H9 (cell line): ENCODE results near the gene ASTN2. TPM values are rescaled to one million over a fixed set of nuclear protein-coding genes. Genes with fewer than 3 reads are reported as not detected.

ENCODE experiments used
- DNase-seq: peaks from one replicate; pipeline ENCODE4 v3.0.0-alpha.2; 2017
- H2AFZ ChIP-seq: one replicate; pipeline ENCODE4 v1.6.1; 2013; ENCODE audit warnings: mild to moderate bottlenecking, low read length, control low read depth, moderate library complexity
- H2AK5ac ChIP-seq: 2 replicates; pipeline ENCODE4 v1.6.1; 2013; ENCODE audit warnings: low read length, control low read depth, mixed read lengths; ENCODE audit not compliant: insufficient read length
- H2BK120ac ChIP-seq: one replicate; pipeline ENCODE4 v1.6.1; 2013; ENCODE audit warnings: low read depth, mild to moderate bottlenecking, low read length, control low read depth, inconsistent platforms; ENCODE audit not compliant: poor library complexity, severe bottlenecking
- H2BK12ac ChIP-seq: 2 replicates; pipeline ENCODE4 v1.6.1; 2013; ENCODE audit warnings: low read length, control low read depth, mixed read lengths, low read depth; ENCODE audit not compliant: insufficient read length
- H2BK15ac ChIP-seq: 2 replicates; pipeline ENCODE4 v1.6.1; 2013; ENCODE audit warnings: low read depth, low read length, control low read depth
- H2BK20ac ChIP-seq: one replicate; pipeline ENCODE4 v1.6.1; 2013; ENCODE audit warnings: low read depth, mild to moderate bottlenecking, low read length, control low read depth, inconsistent platforms; ENCODE audit not compliant: poor library complexity, severe bottlenecking
- H2BK5ac ChIP-seq: 2 replicates; pipeline ENCODE4 v1.6.1; 2013; ENCODE audit warnings: low read length, control low read depth, mixed read lengths; ENCODE audit not compliant: insufficient read length
- H3K14ac ChIP-seq: 2 replicates; pipeline ENCODE4 v1.6.1; 2013; ENCODE audit warnings: low read length, control low read depth; ENCODE audit not compliant: insufficient read depth
- H3K18ac ChIP-seq: 2 replicates; pipeline ENCODE4 v1.6.1; 2013; ENCODE audit warnings: low read depth, mild to moderate bottlenecking, mixed read lengths, low read length, control low read depth; ENCODE audit not compliant: insufficient read length
- H3K23ac ChIP-seq: 2 replicates; pipeline ENCODE4 v1.6.1; 2013; ENCODE audit warnings: low read length, control low read depth, mixed read lengths, low read depth; ENCODE audit not compliant: insufficient read length
- H3K23me2 ChIP-seq: 2 replicates; pipeline ENCODE4 v1.6.1; 2013; ENCODE audit warnings: low read depth, mild to moderate bottlenecking, mixed read lengths, low read length, control low read depth; ENCODE audit not compliant: insufficient read length, poor library complexity, severe bottlenecking
- H3K27ac ChIP-seq: 2 replicates; pipeline ENCODE4 v1.5.1; 2013; ENCODE audit warnings: low read length, control low read depth, mixed read lengths, low read depth; ENCODE audit not compliant: insufficient read length
- H3K27me3 ChIP-seq: 2 replicates; pipeline ENCODE4 v1.6.1; 2013; ENCODE audit warnings: low read length, control low read depth, inconsistent platforms; ENCODE audit not compliant: insufficient read depth
- H3K4ac ChIP-seq: 2 replicates; pipeline ENCODE4 v1.6.1; 2013; ENCODE audit warnings: low read depth, mild to moderate bottlenecking, control low read depth, inconsistent platforms, low read length, moderate library complexity
- H3K4me1 ChIP-seq: 2 replicates; pipeline ENCODE4 v1.6.1; 2013; ENCODE audit warnings: low read length, control low read depth, inconsistent platforms; ENCODE audit not compliant: insufficient read depth
- H3K4me2 ChIP-seq: 2 replicates; pipeline ENCODE4 v1.6.1; 2013; ENCODE audit warnings: low read length, control low read depth, mixed read lengths; ENCODE audit not compliant: insufficient read length, insufficient read depth
- H3K56ac ChIP-seq: 2 replicates; pipeline ENCODE4 v1.6.1; 2013; ENCODE audit warnings: low read depth, mild to moderate bottlenecking, mixed read lengths, low read length, control low read depth; ENCODE audit not compliant: insufficient read length
- H3K79me1 ChIP-seq: 2 replicates; pipeline ENCODE4 v1.6.1; 2013; ENCODE audit warnings: low read depth, mild to moderate bottlenecking, moderate library complexity, low read length, control low read depth, inconsistent platforms; ENCODE audit not compliant: insufficient read depth, poor library complexity, severe bottlenecking
- H3K79me2 ChIP-seq: 2 replicates; pipeline ENCODE4 v1.6.1; 2013; ENCODE audit warnings: low read length, control low read depth, inconsistent platforms; ENCODE audit not compliant: insufficient read depth
- H3K9ac ChIP-seq: 2 replicates; pipeline ENCODE4 v1.6.1; 2013; ENCODE audit warnings: low read length, control low read depth, mixed read lengths; ENCODE audit not compliant: insufficient read length; ENCODE audit errors: extremely low read depth
- H3K9me3 ChIP-seq: one replicate; pipeline ENCODE4 v1.6.1; 2013; ENCODE audit warnings: low read depth, low read length, inconsistent platforms; ENCODE audit not compliant: control insufficient read depth
- H3T11ph ChIP-seq: one replicate; pipeline ENCODE4 v1.6.1; 2013; ENCODE audit warnings: mild to moderate bottlenecking, low read length, control low read depth, inconsistent platforms
- H4K20me1 ChIP-seq: one replicate; pipeline ENCODE4 v1.6.1; 2013; ENCODE audit not compliant: control insufficient read depth, insufficient read length, insufficient read depth
- H4K5ac ChIP-seq: 2 replicates; pipeline ENCODE4 v1.6.1; 2013; ENCODE audit warnings: low read depth, mild to moderate bottlenecking, mixed read lengths, low read length, control low read depth; ENCODE audit not compliant: insufficient read length
- H4K8ac ChIP-seq: replicated peaks from 2 replicates; pipeline ENCODE4 v1.6.1; 2013; ENCODE audit warnings: low read length, control low read depth, mixed read lengths, low read depth; ENCODE audit not compliant: insufficient read length
- H4K91ac ChIP-seq: 2 replicates; pipeline ENCODE4 v1.6.1; 2013; ENCODE audit warnings: low read depth, mild to moderate bottlenecking, moderate library complexity, mixed read lengths, low read length, control low read depth; ENCODE audit not compliant: insufficient read length
- H3K27ac Mint-ChIP-seq, 3 experiments: 2 replicates in 2 of 3; 3 replicates in 1 of 3; pipeline ENCODE4 v1.8.0; 2020 to 2021; ENCODE audit warnings: mixed read lengths in 3 of 3, mild to moderate bottlenecking in 1 of 3, moderate library complexity in 1 of 3
- H3K27me3 Mint-ChIP-seq: 2 replicates; pipeline ENCODE4 v1.8.0; 2021; ENCODE audit warnings: low read depth, mild to moderate bottlenecking, moderate library complexity, mixed read lengths
- H3K36me3 Mint-ChIP-seq, 3 experiments: 2 replicates in 2 of 3; 3 replicates in 1 of 3; pipeline ENCODE4 v1.8.0; 2020 to 2021; ENCODE audit warnings: low read depth in 3 of 3, mixed read lengths in 3 of 3; ENCODE audit not compliant: insufficient read depth in 1 of 3
- H3K4me1 Mint-ChIP-seq, 2 experiments: 2 replicates each; pipeline ENCODE4 v1.8.0; 2020; ENCODE audit warnings: mixed read lengths in 2 of 2
- H3K4me3 Mint-ChIP-seq, 2 experiments: 2 replicates in 1 of 2; 3 replicates in 1 of 2; pipeline ENCODE4 v1.8.0; 2020 to 2021; ENCODE audit warnings: mild to moderate bottlenecking in 2 of 2, mixed read lengths in 2 of 2, moderate library complexity in 1 of 2
- H3K9me3 Mint-ChIP-seq, 2 experiments: 2 replicates in 1 of 2; 3 replicates in 1 of 2; pipeline ENCODE4 v1.8.0; 2020; ENCODE audit warnings: mild to moderate bottlenecking in 2 of 2, mixed read lengths in 2 of 2, moderate library complexity in 1 of 2
- CTCF ChIP-seq: fragments of 200-600 bp; sonication (generic); conservative IDR thresholded peaks from 3 replicates; pipeline ENCODE4 v1.8.0; 2021; ENCODE audit warnings: antibody characterized with exemption, mild to moderate bottlenecking
- WGBS: extraction: QIAGEN DNeasy Blood & Tissue Kit; methylation state at CpG from one replicate; pipeline ENCODE4 v1.1.7; 2013; ENCODE audit warnings: missing lambda C conversion rate, low lambda C conversion rate, mixed read lengths; ENCODE audit not compliant: insufficient read length; ENCODE audit errors: extremely low coverage; 5-methylcytosine and 5-hydroxymethylcytosine counted together
- total RNA-seq: library from RNA; stranded (reverse); gene quantifications from 2 replicates; pipeline ENCODE4 v1.2.1, GENCODE V29; 2021

The ASTN2 gene
- total RNA-seq, 1 experiment from 2014 or later: 9.7 TPM

GRCh38 chr9:117088140-117088539 is 326.7 kb downstream of the ASTN2 start:
- H3K18ac ChIP-seq: no peak overlapping the region
- Mint-ChIP-seq H3K9me3 (no peaks in the 10 kb centered on the region), H3K27me3 (no peaks in the 10 kb centered on the region), H3K27ac (no peak overlapping the region), H3K4me3 (no peak overlapping the region), H3K4me1 (peaks cover 43 to 44% of the 10 kb centered on the region in 2 experiments), H3K36me3 (no peaks in the 10 kb centered on the region)
- no peaks in the 10 kb centered on the region for H3K9me3 ChIP-seq
- H3K9ac ChIP-seq: no peak overlapping the region
- TF ChIP-seq CTCF: no peak
- H2BK15ac ChIP-seq: no peak overlapping the region
- no peak overlapping the region for H3K4me2 ChIP-seq
- no peak overlapping the region for H2BK5ac ChIP-seq
- H4K8ac ChIP-seq: no peak overlapping the region
- no peak overlapping the region for H2BK20ac ChIP-seq
- H2AFZ ChIP-seq: no peak overlapping the region
- no peaks in the 10 kb centered on the region for H3K27me3 ChIP-seq
- peaks cover 23% of the 10 kb centered on the region for H3K4me1 ChIP-seq
- H4K91ac ChIP-seq: no peak overlapping the region
- no peak overlapping the region for H3K14ac ChIP-seq
- no peak overlapping the region for H3K56ac ChIP-seq
- no peaks in the 10 kb centered on the region for H3K79me1 ChIP-seq
- H4K20me1 ChIP-seq: no peaks in the 10 kb centered on the region
- no peaks in the 10 kb centered on the region for H3K79me2 ChIP-seq
- H3K23me2 ChIP-seq: no peaks in the 10 kb centered on the region
- H3T11ph ChIP-seq: no peak overlapping the region
- no peak overlapping the region for H3K23ac ChIP-seq
- H2BK120ac ChIP-seq: no peak overlapping the region
- H3K4ac ChIP-seq: no peak overlapping the region
- no peak overlapping the region for H2BK12ac ChIP-seq
- no peak overlapping the region for H4K5ac ChIP-seq
- no peak overlapping the region for H2AK5ac ChIP-seq
- no CpG with 5 or more reads among the region's 4 CpGs for WGBS
- DNase-seq: no peak
- H3K27ac ChIP-seq: no peak overlapping the region
